Dedifferentiated amniotic fluid mesenchymal stem cell (primary cell): ENCODE data around the gene SLC38A8.

Experiments
- DNase-seq: peaks from one replicate; pipeline ENCODE4 v3.0.0-alpha.2; 2016; ENCODE audit errors: extremely low spot score

SLC38A8 gene

DNA sequence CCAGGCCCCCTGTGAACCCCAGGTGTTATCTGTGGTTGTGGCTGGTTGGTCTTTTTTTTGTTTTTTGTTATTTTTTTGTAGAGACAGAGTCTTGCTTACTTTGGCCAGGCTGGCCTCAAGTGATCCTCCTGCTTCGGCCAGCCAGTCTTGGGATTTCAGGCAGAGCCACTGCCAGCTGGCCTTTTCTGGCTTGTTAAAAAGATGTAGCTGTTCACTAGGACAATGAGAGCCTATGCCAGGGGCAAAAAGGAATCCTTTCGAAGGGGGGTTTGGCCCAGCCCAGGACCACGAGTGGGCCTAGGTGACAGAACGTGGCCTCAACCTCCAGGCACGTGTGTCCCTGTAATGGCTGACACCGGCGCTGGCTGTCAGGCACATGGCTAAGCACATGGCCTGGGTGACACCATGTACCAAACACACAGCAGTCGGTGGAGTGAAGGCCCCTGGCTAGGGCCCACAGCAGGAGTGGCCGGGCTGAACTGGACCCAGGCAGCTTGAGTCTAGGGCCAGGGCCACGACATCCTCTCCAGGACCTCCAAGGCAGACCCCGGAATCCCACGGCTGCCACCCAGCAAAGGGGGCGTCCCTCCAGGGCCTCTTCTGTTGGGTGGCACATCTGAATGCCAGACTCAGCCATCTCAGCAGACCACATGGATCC, 6.9 kb upstream of the SLC38A8 start:
- no peak for DNase-seq

DNA sequence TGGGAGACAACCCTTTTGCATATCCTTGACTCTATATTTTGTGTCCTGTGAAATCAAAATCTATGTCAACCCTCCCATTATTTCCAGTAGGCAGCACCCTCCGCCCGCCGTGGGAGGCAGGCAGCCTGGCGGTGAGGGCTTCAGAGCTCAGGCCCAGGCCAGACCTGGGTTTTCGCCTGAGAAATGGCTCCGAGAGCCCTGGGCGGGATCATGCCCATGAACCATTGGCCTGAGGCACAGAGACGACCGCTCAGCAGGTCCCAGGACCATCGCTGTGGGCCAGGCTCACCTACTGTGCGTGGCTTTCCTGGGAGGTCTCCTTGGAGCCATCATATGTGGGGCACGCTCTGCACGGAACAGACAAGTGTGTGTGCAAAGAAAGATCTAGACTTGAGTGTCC, 6.3 kb upstream of the SLC38A8 start:
- no peak for DNase-seq

DNA sequence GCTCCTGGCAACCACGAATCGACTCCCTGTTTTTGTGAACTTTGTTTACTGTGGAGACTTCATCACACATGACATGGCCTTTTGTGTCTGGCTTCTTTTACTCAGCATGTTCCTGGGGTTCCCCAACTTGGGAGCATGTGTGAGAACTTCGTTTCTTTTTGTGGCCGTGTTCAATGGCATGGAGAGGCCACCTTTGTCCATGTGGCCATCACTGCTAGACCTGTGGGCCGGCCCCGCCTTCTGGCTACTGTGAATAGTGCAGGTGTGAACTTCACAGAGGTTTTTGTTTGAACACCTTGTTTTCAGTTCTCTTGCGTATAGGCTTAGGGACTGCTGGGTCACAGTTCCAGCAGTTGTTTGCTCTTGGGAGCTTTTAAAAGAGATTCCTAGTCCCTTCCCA, 5.7 kb upstream of the SLC38A8 start:
- DNase-seq, result no peak

DNA sequence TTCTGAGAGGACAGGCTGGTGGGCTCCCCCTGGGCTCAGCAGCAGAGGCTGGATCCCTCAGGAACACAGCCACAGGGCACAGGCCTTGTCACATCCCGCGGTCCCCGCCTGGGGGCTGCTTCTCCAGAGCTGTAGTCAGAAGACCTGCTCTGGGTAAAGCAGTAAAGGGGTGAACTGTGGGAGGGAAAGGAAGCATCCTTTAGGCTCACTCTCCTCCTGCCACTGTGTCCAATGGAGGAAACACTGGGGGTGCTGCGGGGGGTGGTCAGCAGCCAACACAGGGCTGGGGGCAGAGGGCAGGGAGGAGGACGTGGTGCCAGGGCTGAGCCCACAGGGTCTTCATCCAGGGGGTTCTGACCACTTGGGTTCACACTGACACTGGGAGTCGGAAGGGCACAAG, 5.0 kb upstream of the SLC38A8 start:
- no peak for DNase-seq

DNA sequence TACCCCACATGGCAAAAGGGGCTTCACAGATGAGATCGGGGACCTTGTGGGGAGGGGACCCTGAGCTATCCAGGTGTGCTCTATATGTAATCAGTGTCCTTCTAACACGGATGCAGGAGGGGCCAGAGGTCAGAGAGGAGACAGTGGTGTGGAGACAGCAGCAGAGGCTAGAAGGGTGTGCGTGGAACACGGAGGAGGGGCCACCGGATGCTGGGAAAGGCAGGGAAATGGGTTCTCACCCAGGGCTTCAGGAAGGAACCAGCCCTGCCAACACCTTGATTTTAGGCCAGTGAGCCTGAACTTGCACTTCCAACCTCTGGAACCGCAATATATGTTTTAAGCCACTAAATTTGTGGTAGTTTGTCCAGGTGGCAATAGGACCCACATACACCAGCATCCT, 4.6 kb upstream of the SLC38A8 start:
- DNase-seq, result no peak

DNA sequence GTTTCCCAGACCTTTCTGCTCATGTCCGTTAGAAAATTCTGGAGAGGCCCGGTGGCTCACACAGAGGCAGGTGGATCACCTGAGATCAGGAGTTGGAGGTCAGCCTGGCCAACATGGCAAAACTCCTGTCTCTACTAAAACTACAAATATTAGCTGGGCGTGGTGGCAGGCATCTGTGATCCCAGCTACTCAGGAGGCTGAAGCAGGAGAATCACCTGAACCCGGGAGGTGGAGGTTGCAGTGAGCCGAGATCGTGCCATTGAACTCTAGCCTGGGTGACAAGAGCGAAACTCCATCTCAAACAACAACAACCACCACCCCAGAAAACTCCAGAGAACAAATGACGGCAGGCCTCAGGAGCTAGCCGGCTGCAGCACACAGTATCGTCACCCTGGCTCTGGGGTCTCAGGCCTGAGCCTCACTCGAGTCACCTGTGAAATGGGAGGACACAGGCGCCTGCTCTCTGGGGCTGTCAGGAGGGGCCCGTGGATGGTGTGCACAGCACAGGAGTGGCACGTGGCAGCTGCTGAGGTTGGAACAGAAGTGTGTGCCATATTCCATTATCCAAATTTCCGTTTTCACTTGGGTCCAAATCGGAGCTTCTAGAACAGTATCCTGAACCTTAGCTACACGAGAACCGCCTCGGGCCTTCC, 3.3 kb upstream of the SLC38A8 start:
- no peak for DNase-seq

DNA sequence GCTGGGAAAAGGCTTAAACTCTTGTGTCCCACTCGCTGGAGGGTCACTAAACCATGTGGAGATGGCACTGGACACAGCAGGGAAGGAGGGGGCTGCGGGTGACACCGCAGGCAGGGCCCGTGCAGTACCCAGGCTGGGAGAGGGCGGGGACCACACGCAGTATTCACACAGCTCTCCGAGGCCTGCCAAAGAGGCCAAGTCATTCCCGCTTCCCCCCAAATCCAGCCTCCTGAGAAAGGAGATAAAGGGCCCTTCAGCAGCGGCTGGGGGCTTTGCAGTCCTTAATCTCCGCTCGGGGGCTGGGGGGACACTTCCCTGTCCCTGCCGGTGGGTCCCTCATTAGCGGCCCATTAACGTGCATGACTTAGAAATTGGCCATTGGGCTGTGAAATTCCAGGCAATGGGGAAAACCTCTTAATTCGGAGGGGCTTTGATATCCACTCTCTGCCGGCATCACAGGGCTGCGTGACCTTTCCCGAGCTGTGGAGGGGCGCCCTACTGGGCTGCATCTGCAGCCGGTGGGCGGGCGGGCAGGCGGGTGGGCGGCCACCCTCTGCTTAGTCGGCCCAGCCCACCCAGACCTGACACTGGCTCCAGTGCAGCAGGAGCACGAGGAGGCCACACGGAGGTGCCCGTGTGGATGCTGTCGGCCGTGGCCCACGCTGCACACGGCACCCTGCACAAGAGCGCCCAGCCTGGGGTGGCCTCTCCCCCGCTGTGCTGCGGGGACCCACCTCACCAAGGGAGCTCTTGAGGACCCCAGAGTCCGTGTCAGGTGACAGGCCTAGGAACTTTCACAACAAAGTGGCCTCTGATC, 2.6 kb upstream of the SLC38A8 start:
- no peak for DNase-seq

DNA sequence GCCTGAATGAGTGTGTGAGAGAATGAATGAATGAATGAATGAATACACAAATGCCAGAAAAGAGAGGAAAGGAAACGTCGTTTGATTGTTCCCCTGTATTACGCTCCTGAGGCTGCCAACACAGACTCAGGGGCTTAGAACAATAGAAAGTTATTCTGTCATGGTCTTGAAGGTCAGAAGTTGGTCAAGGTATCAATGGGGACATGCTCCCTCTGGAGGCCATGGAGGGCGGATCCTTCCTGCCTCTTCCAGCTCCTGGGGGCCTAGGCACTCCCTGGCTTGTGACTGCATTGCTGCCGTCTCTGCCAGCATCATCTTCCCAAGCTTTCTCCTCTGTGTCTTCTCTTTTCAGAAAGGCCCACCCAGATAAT, 1.5 kb upstream of the SLC38A8 start:
- no peak for DNase-seq

DNA sequence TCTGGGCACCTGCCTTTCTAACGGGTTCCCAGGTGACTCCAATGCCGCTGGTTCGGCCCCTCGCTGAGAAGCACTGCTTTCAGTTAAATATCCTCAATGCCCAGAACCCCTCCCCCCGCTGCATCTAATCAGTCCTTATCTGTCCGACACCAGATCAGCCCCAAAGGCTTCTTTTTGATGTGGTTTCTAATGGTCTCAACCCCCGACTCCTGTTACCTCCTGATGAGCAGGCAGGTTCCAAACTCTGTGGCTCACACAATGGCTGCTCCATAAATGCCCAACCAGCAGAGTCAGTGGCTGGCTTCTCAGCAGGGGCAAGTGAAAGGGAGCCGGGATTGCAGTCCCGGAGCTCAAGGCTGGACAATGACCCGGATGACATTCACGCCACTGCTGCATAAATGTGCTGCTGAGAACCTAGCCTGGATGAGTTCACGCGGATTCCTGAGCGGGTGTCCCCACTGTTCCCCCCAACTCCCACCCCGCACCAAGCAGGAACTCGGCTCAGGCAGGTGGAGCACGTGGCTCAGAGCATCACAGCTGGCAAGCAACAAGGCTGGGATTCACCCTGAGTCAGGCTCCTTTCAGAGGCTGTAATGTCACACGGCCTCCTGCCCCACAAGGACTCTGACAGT, 1.0 kb upstream of the SLC38A8 start:
- DNase-seq, result no peak

DNA sequence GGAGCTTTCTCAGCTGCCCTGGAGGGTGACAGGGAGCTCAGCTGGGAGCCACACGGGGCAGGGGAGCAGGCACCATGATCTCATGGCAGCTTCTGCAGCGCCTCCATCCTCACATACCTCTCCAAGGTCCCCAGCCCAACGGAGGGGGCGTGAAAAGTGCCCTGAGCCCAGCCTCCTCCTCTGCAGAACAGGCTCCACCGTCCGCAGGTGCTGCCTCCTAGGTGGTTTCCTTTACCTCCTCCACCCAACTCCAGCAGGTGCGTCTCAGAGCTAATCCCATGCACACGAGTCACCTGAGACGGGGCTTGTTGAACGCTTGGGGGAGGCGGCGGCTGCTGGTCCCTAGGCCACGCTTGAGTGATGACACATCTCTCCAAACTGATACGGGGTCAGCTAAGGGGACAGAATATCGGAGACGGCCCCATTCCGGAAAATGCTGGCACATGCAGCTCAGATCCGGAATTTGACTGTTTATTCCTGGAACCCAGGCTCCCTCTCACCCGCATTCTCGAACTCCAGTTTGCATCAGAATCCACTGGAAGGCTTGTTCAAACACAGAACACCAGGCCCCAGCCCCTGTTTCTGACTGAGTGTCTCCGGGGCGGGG, 387 bp upstream of the SLC38A8 start:
- DNase-seq, result no peak

DNA sequence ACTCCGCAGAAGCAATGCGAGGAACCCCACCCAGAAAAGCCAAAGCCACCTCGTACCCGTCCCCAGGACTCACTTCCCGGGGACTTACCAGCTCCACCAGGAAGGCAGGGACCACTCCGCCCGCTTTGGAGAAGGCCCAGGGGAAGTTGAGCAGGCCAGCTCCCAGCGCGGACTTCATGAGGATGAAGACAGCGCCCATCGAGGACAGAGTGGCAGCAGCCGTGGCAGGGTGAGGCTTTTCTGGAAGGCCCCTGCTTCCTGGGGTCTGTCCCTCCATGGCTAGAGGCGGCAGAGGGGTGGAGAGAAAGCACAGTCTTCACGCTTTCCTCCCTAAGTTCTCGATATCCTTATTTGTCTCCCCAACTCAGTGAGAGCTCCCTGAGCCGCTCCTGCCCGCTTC, 714 bp downstream of the SLC38A8 start:
- no peak for DNase-seq

DNA sequence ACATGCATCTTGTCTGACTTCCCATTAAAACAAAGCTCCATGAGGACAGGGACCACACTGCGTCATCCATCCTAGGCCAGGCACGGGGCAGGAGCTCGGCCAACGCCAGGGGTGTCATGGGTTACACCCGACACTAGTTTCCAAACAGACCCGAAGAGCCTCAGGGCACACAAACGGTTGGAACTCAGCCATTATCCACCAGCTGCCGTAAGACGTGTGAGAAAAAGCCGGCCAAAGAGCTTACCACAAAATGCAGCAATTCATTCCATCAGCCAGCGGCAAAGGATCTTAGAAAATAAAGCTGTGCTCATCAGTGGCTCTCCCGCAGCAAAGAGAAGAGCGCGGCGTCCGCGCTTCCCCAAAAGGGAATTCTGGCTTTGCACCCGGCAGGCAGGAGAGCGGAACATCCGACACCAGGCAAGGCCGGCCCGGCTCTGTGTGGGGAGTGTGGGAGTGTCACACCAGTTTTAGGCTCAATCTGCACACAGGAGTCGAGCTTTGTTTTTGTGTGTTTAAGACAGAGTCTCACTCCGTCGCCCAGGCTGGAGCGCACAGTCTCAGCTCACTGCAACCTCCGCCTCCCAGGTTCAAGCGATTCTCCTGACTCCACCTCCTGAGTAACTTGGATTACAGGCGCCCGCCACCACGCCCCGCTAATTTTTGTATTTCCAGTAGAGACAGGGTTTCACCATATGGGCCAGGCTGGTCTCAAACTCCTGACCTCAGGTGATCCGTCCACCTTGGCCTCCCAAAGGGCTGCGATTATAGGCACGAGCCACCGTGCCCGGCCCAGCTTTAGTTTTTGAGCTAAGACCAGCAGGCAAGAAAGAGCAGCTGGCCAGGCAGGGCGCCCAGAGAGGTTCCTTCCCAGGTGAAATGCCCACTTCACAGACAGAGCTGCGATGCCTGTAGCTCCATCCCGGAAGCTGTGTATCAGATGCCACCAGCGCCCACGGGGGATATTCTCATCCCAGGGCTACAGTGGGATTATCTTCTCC, 1.5 kb downstream of the SLC38A8 start:
- DNase-seq, result peak; percentile 56

DNA sequence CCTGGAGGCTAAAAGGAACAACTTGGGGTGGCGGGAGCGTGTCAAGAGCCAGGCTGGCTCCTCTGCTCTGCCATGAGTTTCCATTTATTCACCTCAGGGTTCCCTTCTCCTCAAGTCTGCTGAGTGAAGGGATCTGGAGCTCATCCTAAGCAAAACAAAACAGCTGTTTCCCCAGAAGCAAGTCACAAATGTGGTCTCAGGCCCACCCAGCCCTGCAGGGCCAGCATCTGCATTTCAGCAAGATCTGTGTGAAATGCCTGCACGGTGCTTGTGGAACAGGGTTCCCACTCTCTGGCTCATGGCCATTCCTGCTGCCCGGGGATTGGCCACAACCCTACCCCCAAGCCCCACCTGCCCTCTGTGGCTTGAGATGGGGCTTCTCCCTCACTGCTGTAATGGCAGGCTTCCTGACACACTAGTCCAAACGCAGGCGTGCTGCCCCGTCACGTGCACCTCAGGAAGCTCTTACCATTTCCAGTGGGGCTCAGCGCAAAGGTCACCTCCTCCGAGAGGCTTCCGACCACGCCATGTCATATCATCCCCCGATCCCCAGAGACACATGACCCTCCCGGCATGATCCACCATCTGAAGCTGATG, 2.3 kb downstream of the SLC38A8 start:
- DNase-seq, result no peak

DNA sequence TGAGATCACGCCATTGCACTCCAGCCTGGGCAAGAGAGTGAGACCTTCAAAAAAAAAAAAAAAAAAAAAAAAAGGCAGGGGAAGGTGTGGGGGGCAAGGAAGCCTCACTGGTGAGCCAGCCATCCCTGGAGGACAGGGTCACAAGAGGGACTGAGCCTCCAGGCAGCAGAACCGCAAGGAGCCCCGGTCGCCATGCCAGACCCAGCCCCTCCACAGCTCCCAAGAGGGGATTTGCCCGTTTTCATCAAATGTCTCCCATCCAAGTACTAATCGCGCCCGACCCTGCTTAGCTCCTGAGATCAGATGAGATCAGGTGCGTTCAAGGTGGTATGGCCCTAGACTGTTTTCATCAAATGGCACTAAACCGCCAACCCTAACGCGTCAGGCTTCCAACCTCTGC, 2.9 kb downstream of the SLC38A8 start:
- no peak for DNase-seq

DNA sequence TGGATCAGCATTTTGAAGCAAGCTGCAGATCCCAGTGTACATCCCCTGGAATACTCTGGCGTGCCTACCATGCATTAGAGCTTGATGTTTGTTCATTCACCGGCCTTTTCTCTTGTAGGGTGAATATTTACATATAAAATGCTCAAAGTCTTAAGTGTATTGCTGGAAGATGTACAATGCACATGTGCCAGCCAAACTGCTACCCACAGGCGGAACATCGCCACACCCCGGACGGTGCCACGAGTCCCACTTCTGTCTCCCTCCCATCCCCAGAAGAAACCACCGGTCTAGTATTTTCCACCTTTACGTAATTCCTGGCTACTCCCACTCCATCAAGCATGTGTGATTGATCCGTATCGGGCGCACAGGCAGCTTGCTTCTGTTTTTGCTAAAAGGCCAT, 4.1 kb downstream of the SLC38A8 start:
- no peak for DNase-seq

DNA sequence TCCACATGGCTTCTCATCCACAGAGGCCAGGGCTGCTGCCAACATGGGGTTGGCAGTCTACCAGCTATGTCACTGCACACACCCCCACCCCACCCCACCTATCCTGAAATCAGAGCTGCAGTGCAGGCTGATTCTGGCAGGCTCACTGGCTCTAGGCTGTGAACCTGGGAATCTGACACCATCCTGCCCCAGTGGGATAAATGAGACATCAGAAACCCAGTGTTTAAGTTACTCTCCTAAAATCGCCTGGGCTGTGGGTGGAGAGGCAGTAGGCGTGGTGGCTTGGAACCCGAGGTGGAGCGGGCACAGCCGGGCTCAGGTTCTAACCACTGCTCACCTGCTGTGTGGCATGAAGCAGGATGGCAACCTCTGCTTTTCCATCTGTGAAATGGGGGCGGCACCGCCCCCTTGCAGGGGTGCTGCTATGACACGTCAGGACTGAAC, 5.6 kb downstream of the SLC38A8 start:
- no peak for DNase-seq

DNA sequence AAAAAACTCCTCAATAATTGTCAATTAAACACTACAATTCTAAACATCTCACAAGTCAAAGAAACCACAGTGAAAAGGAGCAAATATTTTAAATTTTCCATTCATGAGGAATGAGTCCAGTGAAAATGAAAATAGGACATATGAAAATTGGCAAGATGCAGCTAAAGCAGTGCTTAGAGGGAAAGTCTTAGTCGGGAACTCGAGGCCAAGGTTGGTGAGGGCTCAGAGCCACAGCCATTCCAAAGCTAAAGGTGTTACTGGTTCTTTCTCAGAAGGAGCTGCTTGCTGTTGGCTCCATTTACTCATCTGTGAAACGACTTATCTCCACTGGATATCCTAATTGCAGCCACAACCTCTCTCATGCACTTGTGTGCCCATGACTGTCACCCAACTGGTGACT, 6.5 kb downstream of the SLC38A8 start:
- DNase-seq, result no peak

DNA sequence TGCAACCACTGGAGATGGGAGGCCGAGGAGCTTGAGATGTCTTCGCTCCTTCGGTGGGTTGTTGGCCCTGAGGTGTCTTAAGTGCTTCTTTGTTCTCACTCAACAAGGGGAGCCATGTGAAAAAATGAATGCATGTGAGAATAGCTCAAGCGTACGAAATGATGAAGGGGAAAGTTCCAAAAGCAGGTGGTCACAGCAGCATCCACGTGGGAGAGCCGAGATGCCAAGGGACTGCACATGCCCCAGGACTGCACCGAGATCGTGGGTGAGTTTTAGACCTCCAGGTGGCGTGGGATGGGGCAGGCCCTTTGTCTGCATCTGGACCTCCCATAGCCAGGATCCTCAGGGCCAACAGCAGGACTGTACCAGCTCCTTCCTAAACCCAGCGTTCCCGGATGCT, 8.1 kb downstream of the SLC38A8 start:
- no peak for DNase-seq

DNA sequence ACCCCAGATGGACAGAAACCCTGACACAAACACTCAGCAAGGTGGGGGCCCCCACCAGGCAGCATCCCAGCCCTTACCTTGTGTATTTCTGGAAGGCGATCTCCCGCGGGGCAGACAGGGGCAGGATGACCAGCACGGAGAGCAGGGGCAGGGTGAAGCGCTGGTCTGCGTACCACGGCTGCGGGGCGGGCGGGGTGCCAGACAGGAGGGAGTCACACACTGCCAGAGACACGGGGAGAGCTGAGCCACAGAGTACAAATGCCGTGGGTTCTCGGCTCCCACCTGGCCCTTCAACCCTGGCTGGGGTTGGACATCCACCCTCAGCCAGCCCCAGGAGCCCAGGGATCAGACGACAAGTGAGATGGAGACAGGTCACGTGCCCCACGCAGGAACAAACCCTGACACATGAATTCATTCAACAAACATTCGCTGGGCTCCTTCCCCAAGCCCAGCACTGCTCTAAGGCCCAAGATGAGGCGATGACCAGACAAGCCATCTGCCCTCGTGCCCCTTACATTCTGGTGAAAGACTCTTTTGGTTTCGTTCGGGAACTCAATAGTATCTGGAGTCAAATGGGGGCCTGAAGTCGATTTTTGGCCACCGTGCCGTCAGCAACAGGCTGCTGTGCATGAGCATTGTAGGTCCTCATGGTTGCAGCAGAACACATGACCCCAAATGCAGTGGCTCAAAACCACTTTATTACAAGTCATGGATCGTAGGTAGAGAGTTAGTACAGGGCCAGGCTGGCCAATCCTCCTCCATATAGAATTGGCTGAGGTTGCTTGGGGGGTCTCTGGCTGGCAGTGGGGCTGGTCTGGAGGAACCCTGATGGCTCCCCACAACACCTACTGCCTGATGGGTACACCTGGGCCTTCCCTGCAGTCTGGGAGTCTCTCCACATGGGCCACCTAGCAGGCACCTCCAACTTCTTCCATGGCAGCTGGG, 9.1 kb downstream of the SLC38A8 start:
- no peak for DNase-seq
